OCI-LY3 (cell line): ENCODE data around the gene SELPLG.
"Not testable (repeated sequence)": the region's sequence is repeated elsewhere in the genome, so short reads cannot be mapped to it uniquely, and the experiment has no call there.

Experiments used
- EZH2phosphoT487 ChIP-seq: fragments of 200-600 bp; shearing (Covaris generic); IDR thresholded peaks from 2 replicates; pipeline ENCODE4 v1.6.1; 2018; ENCODE audit warnings: antibody characterized with exemption, mixed run types, low read depth
- TF ChIP-seq, protein P1 (sequence below): fragments of 200-600, 300-600 bp; sonication (generic); IDR thresholded peaks from 2 replicates; pipeline ENCODE4 v1.5.1; 2014; ENCODE audit warnings: antibody characterized with exemption, low read length, low read depth

DNA sequence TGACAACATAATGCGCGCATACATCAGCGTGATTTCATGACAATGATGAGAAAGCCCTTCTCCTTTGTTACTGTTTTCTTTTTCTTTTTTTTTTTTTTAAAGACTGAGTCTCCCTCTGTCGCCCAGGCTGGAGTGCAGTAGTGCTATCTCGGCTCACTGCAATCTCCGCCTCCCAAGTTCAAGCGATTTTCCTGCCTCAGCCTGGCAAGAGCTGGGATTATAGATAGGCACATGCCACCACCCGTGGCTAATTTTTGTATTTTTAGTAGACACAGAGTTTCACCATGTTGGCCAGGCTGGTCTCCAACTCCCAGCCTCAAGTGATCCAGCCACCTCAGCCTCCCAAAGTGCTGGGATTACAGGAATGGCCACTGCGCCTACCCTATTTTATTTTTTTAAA, 20.9 kb upstream of the SELPLG start:
- TF ChIP-seq, protein P1, sequence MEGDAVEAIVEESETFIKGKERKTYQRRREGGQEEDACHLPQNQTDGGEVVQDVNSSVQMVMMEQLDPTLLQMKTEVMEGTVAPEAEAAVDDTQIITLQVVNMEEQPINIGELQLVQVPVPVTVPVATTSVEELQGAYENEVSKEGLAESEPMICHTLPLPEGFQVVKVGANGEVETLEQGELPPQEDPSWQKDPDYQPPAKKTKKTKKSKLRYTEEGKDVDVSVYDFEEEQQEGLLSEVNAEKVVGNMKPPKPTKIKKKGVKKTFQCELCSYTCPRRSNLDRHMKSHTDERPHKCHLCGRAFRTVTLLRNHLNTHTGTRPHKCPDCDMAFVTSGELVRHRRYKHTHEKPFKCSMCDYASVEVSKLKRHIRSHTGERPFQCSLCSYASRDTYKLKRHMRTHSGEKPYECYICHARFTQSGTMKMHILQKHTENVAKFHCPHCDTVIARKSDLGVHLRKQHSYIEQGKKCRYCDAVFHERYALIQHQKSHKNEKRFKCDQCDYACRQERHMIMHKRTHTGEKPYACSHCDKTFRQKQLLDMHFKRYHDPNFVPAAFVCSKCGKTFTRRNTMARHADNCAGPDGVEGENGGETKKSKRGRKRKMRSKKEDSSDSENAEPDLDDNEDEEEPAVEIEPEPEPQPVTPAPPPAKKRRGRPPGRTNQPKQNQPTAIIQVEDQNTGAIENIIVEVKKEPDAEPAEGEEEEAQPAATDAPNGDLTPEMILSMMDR = not testable (repeated sequence)
- TF ChIP-seq EZH2phosphoT487 = not testable (repeated sequence)
